Lung (tissue), 12 donors: ENCODE data around the gene GPX3. TPM values are rescaled to one million over a fixed set of nuclear protein-coding genes. Genes with fewer than 3 reads are reported as not detected.

Experiments used
- ATAC-seq: fragments of 200-7000 bp; cut with Tn5 transposase; one replicate; pipeline ENCODE4 v1.9.1; 2020; ENCODE audit warnings: moderate number of reproducible peaks; ENCODE audit not compliant: insufficient read depth, low FRiP score
- DNase-seq, 3 donors: peaks; one replicate each; pipeline ENCODE4 v3.0.0-alpha.2; 2013 to 2017
- H3K27ac ChIP-seq, 2 donors: one replicate each; pipeline ENCODE4 v1.5.1; 2013; ENCODE audit warnings: mild to moderate bottlenecking in 2 of 2, moderate library complexity in 2 of 2, control low read depth in 1 of 2, inconsistent platforms in 1 of 2, low read depth in 1 of 2, low read length in 1 of 2
- H3K27me3 ChIP-seq, 3 donors: one replicate each; pipeline ENCODE4 v1.5.1; 2013; ENCODE audit warnings: low read length in 2 of 3; ENCODE audit not compliant: control insufficient read depth in 3 of 3, insufficient read depth in 3 of 3
- H3K36me3 ChIP-seq, 4 donors: one replicate each; pipeline ENCODE4 v1.5.1; 2013; ENCODE audit warnings: low read length in 4 of 4, mild to moderate bottlenecking in 1 of 4, moderate library complexity in 1 of 4; ENCODE audit not compliant: control insufficient read depth in 4 of 4, insufficient read depth in 4 of 4
- H3K4me1 ChIP-seq, 5 donors: one replicate each; pipeline ENCODE4 v1.5.1; 2013; ENCODE audit warnings: low read length in 5 of 5, mild to moderate bottlenecking in 2 of 5, moderate library complexity in 1 of 5; ENCODE audit not compliant: control insufficient read depth in 5 of 5, insufficient read depth in 5 of 5
- H3K4me3 ChIP-seq: one replicate; pipeline ENCODE4 v1.5.1; 2013; ENCODE audit warnings: mild to moderate bottlenecking, control low read depth, moderate library complexity
- H3K9ac ChIP-seq, 2 donors: one replicate each; pipeline ENCODE4 v1.5.1; 2013; ENCODE audit warnings: low read length in 2 of 2, control low read depth in 1 of 2; ENCODE audit not compliant: insufficient read depth in 1 of 2
- H3K9me3 ChIP-seq, 4 donors: one replicate each; pipeline ENCODE4 v1.5.1; 2013; ENCODE audit warnings: low read length in 3 of 4, mild to moderate bottlenecking in 1 of 4, moderate library complexity in 1 of 4; ENCODE audit not compliant: control insufficient read depth in 4 of 4, insufficient read depth in 3 of 4
- CTCF ChIP-seq: IDR thresholded peaks from 2 replicates; pipeline ENCODE4 v1.5.1; 2012; ENCODE audit warnings: mild to moderate bottlenecking; ENCODE audit errors: control extremely low read depth, extremely low read depth
- WGBS, 2 donors: extraction: QIAGEN DNeasy Blood & Tissue Kit; methylation state at CpG; one replicate each; pipeline ENCODE4 v1.1.7; 2013; 5-methylcytosine and 5-hydroxymethylcytosine counted together
- polyA plus RNA-seq, 2 donors: library from polyadenylated mRNA; stranded (reverse); fragments of 200-250 nt; gene quantifications; one replicate each; pipeline ENCODE4 v1.2.1, GENCODE V29; 2013
- total RNA-seq, 2 donors: library from RNA; depleted of rRNA in 1 of 2; stranded (reverse); fragments of >200 nt in 1 of 2; gene quantifications; one replicate each; pipeline ENCODE4 v1.2.1, GENCODE V29; 2014 to 2021
- donor health status: control.
- donor health status: control.
- donor health status: Bipolar disorder and iron deficiency.
- donor health status: healthy.
- donor health status: DM: yes; HTN: yes; CAD: no.

GPX3 gene
- total and polyA plus RNA-seq, 4 donors = 99.0 to 1,457 (median 826) TPM

- Histone ChIP-seq H3K36me3 (peaks cover 11 to 58% (median 30%) of the 10 kb centered on the region in 4 donors), H3K9me3 (no peaks in the 10 kb centered on the region), H3K4me3 (no peak overlapping the region), H3K27ac (no peak overlapping the region), H3K4me1 (peaks cover 0 to 3% (median 0%) of the 10 kb centered on the region in 5 donors), H3K9ac (no peak overlapping the region), H3K27me3 (no peaks in the 10 kb centered on the region)
- DNase-seq = peak; percentile 37 to 46 (median 45)
- no peak for ATAC-seq
- WGBS, 2 donors = 64 to 74% methylated on average over 13 of the region's 13 CpGs
- peak; percentile 50 for TF ChIP-seq CTCF
Measured at GRCh38 chr5:151047814-151048425, 27.5 kb downstream of the GPX3 start.

GRCh38 chr5:151048526-151048925, 28.1 kb downstream of the GPX3 start:
- H3K36me3 ChIP-seq = peaks cover 11 to 60% (median 29%) of the 10 kb centered on the region in 4 donors

GRCh38 chr5:151051066-151051930, 30.9 kb downstream of the GPX3 start:
- Histone ChIP-seq H3K27me3 (no peaks in the 10 kb centered on the region), H3K9me3 (no peaks in the 10 kb centered on the region), H3K36me3 (peaks cover 7 to 64% (median 27%) of the 10 kb centered on the region in 4 donors), H3K27ac (peak overlapping the region in 1 of 2 donors; percentile 69), H3K4me3 (no peak overlapping the region), H3K9ac (no peak overlapping the region), H3K4me1 (peaks cover 0 to 3% (median 0%) of the 10 kb centered on the region in 5 donors)
- 61 to 66% methylated on average over 6 of the region's 6 CpGs for WGBS, 2 donors
- DNase-seq (peak; percentile 73 to 85 (median 83)), ATAC-seq (peak; percentile 87)
- TF ChIP-seq CTCF = peak; percentile 96

More at GRCh38 chr5:151048526-151048925, 28.1 kb downstream of the GPX3 start:
- no peak for TF ChIP-seq CTCF
- Histone ChIP-seq H3K4me3 (no peak overlapping the region), H3K9me3 (no peaks in the 10 kb centered on the region), H3K27me3 (no peaks in the 10 kb centered on the region), H3K27ac (no peak overlapping the region), H3K9ac (no peak overlapping the region), H3K4me1 (peaks cover 0 to 3% (median 0%) of the 10 kb centered on the region in 5 donors)
- no peak for DNase-seq
- ATAC-seq = no peak
- 79 to 81% methylated on average over 7 of the region's 7 CpGs for WGBS, 2 donors
